IMR-90 (cell line): ENCODE results near the gene SPATA31D3. TPM values are rescaled to one million over a fixed set of nuclear protein-coding genes. Genes with fewer than 3 reads are reported as not detected.

Experiments used
- ATAC-seq: fragments of 200-7000 bp; cut with Tn5 transposase; 2 replicates; pipeline ENCODE4 v1.9.1; 2020; ENCODE audit warnings: low read depth, mild to moderate bottlenecking, moderate library complexity
- BruUV-seq: library from RNA; stranded (reverse); fragments of 400-500 nt; replicated peaks from 2 replicates; lab custom pipeline; 2021; lab: Mats Ljungman, UMichigan
- CTCF ChIA-PET: fragments of 300-600 bp; formaldehyde crosslinking; extraction: SDS; loops from one replicate; lab custom pipeline; 2021; ENCODE audit warnings: antibody characterized with exemption; lab: Yijun Ruan, JAX
- POLR2A ChIA-PET: fragments of 300-600 bp; sonication (Branson Sonifier 250); formaldehyde crosslinking; loops from one replicate; lab custom pipeline; 2022; ENCODE audit warnings: antibody characterized with exemption; ENCODE audit not compliant: unreplicated experiment; lab: Charles Lee
- DNase-seq: peaks from one replicate; pipeline ENCODE4 v3.0.0; 2013
- H2AFZ ChIP-seq: replicated peaks from 2 replicates; pipeline ENCODE3; 2013; ENCODE audit warnings: low read length, mild to moderate bottlenecking; ENCODE audit not compliant: poor library complexity
- H2AK5ac ChIP-seq: 2 replicates; pipeline ENCODE4 v1.6.1; 2013; ENCODE audit warnings: low read depth, low read length, inconsistent platforms
- H2AK9ac ChIP-seq: replicated peaks from 2 replicates; pipeline ENCODE3; 2013; ENCODE audit warnings: mild to moderate bottlenecking, low read depth, low read length, moderate library complexity; ENCODE audit not compliant: poor library complexity
- H2BK120ac ChIP-seq: 2 replicates; pipeline ENCODE4 v1.6.1; 2013; ENCODE audit warnings: low read depth, low read length, inconsistent platforms
- H2BK15ac ChIP-seq: 3 replicates; pipeline ENCODE4 v1.6.1; 2013; ENCODE audit warnings: low read depth, low read length, inconsistent platforms
- H2BK20ac ChIP-seq: 2 replicates; pipeline ENCODE4 v1.6.1; 2013; ENCODE audit warnings: low read depth, mild to moderate bottlenecking, inconsistent platforms, low read length, moderate library complexity
- H2BK5ac ChIP-seq: 2 replicates; pipeline ENCODE4 v1.6.1; 2013; ENCODE audit warnings: mild to moderate bottlenecking, low read depth, low read length, inconsistent platforms; ENCODE audit not compliant: poor library complexity, severe bottlenecking
- H3K14ac ChIP-seq: replicated peaks from 2 replicates; pipeline ENCODE4 v1.6.1; 2013; ENCODE audit warnings: low read depth, low read length, inconsistent platforms
- H3K18ac ChIP-seq: 2 replicates; pipeline ENCODE4 v1.6.1; 2013; ENCODE audit warnings: low read depth, low read length, control low read depth
- H3K23ac ChIP-seq: 2 replicates; pipeline ENCODE4 v1.6.1; 2013; ENCODE audit warnings: low read depth, low read length, inconsistent platforms
- H3K27ac ChIP-seq: 2 replicates; pipeline ENCODE4 v1.5.1; 2013; ENCODE audit warnings: mild to moderate bottlenecking, control low read depth, low read length; ENCODE audit not compliant: insufficient read depth
- H3K27me3 ChIP-seq: 2 replicates; pipeline ENCODE4 v1.6.1; 2013; ENCODE audit warnings: low read length; ENCODE audit not compliant: control insufficient read depth, insufficient read depth
- H3K36me3 ChIP-seq: 2 replicates; pipeline ENCODE4 v1.6.1; 2013; ENCODE audit warnings: low read length, mixed read lengths; ENCODE audit not compliant: control insufficient read depth, insufficient read depth
- H3K4ac ChIP-seq: 2 replicates; pipeline ENCODE4 v1.6.1; 2013; ENCODE audit warnings: low read depth, low read length, inconsistent platforms
- H3K4me1 ChIP-seq: 2 replicates; pipeline ENCODE4 v1.6.1; 2013; ENCODE audit warnings: low read length, mixed read lengths; ENCODE audit not compliant: control insufficient read depth, insufficient read depth
- H3K4me2 ChIP-seq: 2 replicates; pipeline ENCODE4 v1.6.1; 2013; ENCODE audit warnings: low read depth, mild to moderate bottlenecking, control low read depth, low read length, moderate library complexity
- H3K4me3 ChIP-seq: 2 replicates; pipeline ENCODE4 v1.5.1; 2013; ENCODE audit warnings: low read depth, mild to moderate bottlenecking, control low read depth, low read length, moderate library complexity; ENCODE audit not compliant: insufficient read depth
- H3K56ac ChIP-seq: 2 replicates; pipeline ENCODE4 v1.6.1; 2013; ENCODE audit warnings: low read length, inconsistent platforms; ENCODE audit not compliant: insufficient read depth; ENCODE audit errors: extremely low read depth
- H3K79me1 ChIP-seq, 2 experiments: 2 replicates each; pipeline ENCODE4 v1.6.1; 2013; ENCODE audit warnings: low read length in 2 of 2, inconsistent platforms in 1 of 2, low read depth in 1 of 2
- H3K9ac ChIP-seq: 2 replicates; pipeline ENCODE4 v1.6.1; 2013; ENCODE audit warnings: low read depth, low read length, control low read depth
- H3K9me1 ChIP-seq: 2 replicates; pipeline ENCODE4 v1.6.1; 2013; ENCODE audit warnings: low read length, inconsistent platforms; ENCODE audit not compliant: insufficient read depth
- H3K9me3 ChIP-seq: 2 replicates; pipeline ENCODE4 v1.6.1; 2013; ENCODE audit warnings: low read length; ENCODE audit not compliant: control insufficient read depth, insufficient read depth
- H4K20me1 ChIP-seq: 2 replicates; pipeline ENCODE4 v1.6.1; 2013; ENCODE audit warnings: low read length, inconsistent platforms; ENCODE audit not compliant: insufficient read depth
- H4K5ac ChIP-seq: 2 replicates; pipeline ENCODE4 v1.6.1; 2013; ENCODE audit warnings: mild to moderate bottlenecking, low read depth, low read length, control low read depth
- H4K8ac ChIP-seq, 2 experiments: 2 replicates each; pipeline ENCODE4 v1.6.1; 2013; ENCODE audit warnings: low read depth in 2 of 2, low read length in 2 of 2, control low read depth in 1 of 2, inconsistent platforms in 1 of 2
- H4K91ac ChIP-seq: 2 replicates; pipeline ENCODE4 v1.6.1; 2013; ENCODE audit warnings: low read depth, low read length, inconsistent platforms; ENCODE audit not compliant: insufficient read depth
- BHLHE40 ChIP-seq: fragments of 150-350 bp; IDR thresholded peaks from 2 replicates; pipeline ENCODE4 v1.6.1; 2016; ENCODE audit warnings: mild to moderate bottlenecking, low read depth, low read length
- CEBPB ChIP-seq: IDR thresholded peaks from 2 replicates; pipeline ENCODE4 v1.6.1; 2012; ENCODE audit warnings: low read depth, low read length, improper control_type of control experiment
- CHD1 ChIP-seq: IDR thresholded peaks from 2 replicates; pipeline ENCODE4 v1.6.1; 2012; ENCODE audit warnings: low read depth, low read length, improper control_type of control experiment
- CTCF ChIP-seq: conservative IDR thresholded peaks from 2 replicates; pipeline ENCODE4 v1.5.1; 2012; ENCODE audit warnings: mild to moderate bottlenecking, low read depth, low read length, improper control_type of control experiment
- ELK1 ChIP-seq: fragments of 150-350 bp; IDR thresholded peaks from 2 replicates; pipeline ENCODE4 v1.6.1; 2016; ENCODE audit warnings: low read depth, mild to moderate bottlenecking, low read length, moderate library complexity, borderline replicate concordance
- FOS ChIP-seq: fragments of 150-350 bp; IDR thresholded peaks from 2 replicates; pipeline ENCODE4 v1.6.1; 2016; ENCODE audit warnings: low read depth, low read length
- MAZ ChIP-seq: IDR thresholded peaks from 2 replicates; pipeline ENCODE4 v1.6.1; 2012; ENCODE audit warnings: low read depth, mild to moderate bottlenecking, low read length, improper control_type of control experiment, moderate library complexity, borderline replicate concordance
- MXI1 ChIP-seq: IDR thresholded peaks from 2 replicates; pipeline ENCODE4 v1.6.1; 2012; ENCODE audit warnings: low read depth, mild to moderate bottlenecking, low read length, moderate library complexity, borderline replicate concordance
- NFE2L2 ChIP-seq: fragments of 150-350 bp; IDR thresholded peaks from 2 replicates; pipeline ENCODE4 v1.6.1; 2016; ENCODE audit warnings: low read depth, mild to moderate bottlenecking, low read length
- POLR2A ChIP-seq: IDR thresholded peaks from 2 replicates; pipeline ENCODE4 v1.6.1; 2012; ENCODE audit warnings: mild to moderate bottlenecking, low read depth, low read length
- RAD21 ChIP-seq: IDR thresholded peaks from 2 replicates; pipeline ENCODE4 v1.6.1; 2012; ENCODE audit warnings: low read length, improper control_type of control experiment
- RCOR1 ChIP-seq: IDR thresholded peaks from 2 replicates; pipeline ENCODE4 v1.6.1; 2012; ENCODE audit warnings: mild to moderate bottlenecking, low read length, improper control_type of control experiment; ENCODE audit not compliant: insufficient replicate concordance
- RFX5 ChIP-seq: IDR thresholded peaks from 2 replicates; pipeline ENCODE4 v1.8.0; 2012; ENCODE audit warnings: low read depth, mild to moderate bottlenecking, low read length, moderate library complexity
- SMC3 ChIP-seq: fragments of 150-350 bp; IDR thresholded peaks from 2 replicates; pipeline ENCODE4 v1.6.1; 2016; ENCODE audit warnings: low read depth, mild to moderate bottlenecking, antibody characterized with exemption, low read length, moderate library complexity
- USF2 ChIP-seq: fragments of 150-350 bp; IDR thresholded peaks from 2 replicates; pipeline ENCODE4 v1.6.1; 2017; ENCODE audit warnings: mild to moderate bottlenecking, antibody characterized with exemption, low read length, low read depth
- WGBS, 2 experiments: methylation state at CpG; one replicate each; pipeline versions ENCODE4 v1.1.5 to v1.1.7; 2013; ENCODE audit warnings: missing lambda C conversion rate in 2 of 2; ENCODE audit not compliant: insufficient read length in 1 of 2; ENCODE audit errors: extremely low coverage in 2 of 2; 5-methylcytosine and 5-hydroxymethylcytosine counted together
- dilution Hi-C: fragments of 300-500 bp; cut with HindIII; formaldehyde crosslinking; loops from one replicate; pipeline ENCODE4 v1.14.3; 2018; ENCODE audit warnings: low sequenced_read_pairs; ENCODE audit not compliant: unreplicated experiment
- in situ Hi-C: fragments of 300-500 bp; cut with MboI; formaldehyde crosslinking; loops from 3 replicates; pipeline ENCODE4 v1.14.3; 2019; ENCODE audit warnings: low sequenced_read_pairs, inconsistent platforms, mixed read lengths
- intact Hi-C: fragments of 100-400 bp; cut with micrococcal nuclease; formaldehyde crosslinking; loops from 2 replicates; pipeline ENCODE4 v1.10.0; 2022
- polyA plus RNA-seq, 3 experiments: library from polyadenylated mRNA; depleted of rRNA; stranded (reverse); fragments of >200 nt; gene quantifications; 2 replicates each; pipeline ENCODE4 v1.2.3, GENCODE V29; 2012; ENCODE audit warnings: low replicate concordance in 1 of 3
- total RNA-seq: library from RNA; depleted of rRNA; stranded (reverse); fragments of >200 nt; gene quantifications from 2 replicates; pipeline ENCODE4 v1.2.3, GENCODE V29; 2012

SPATA31D3 gene
- total and polyA plus RNA-seq, 2 of the 4 experiments (the other 2 are of a cell fraction): not detected

GRCh38 chr9:81984928-81985327 is 41.6 kb downstream of the SPATA31D3 start:
- ATAC-seq: no peak; the same call in 1 of the 2 replicates

More at GRCh38 chr9:81984928-81985327, 41.6 kb downstream of the SPATA31D3 start:
- Histone ChIP-seq H3K4me1 (peaks cover 1% of the 10 kb centered on the region; the same call in 1 of the 2 replicates), H3K4me2 (no peak overlapping the region; the same call in 1 of the 2 replicates), H4K5ac (no peak overlapping the region), H3K23ac (no peak overlapping the region), H2BK15ac (no peak overlapping the region), H3K9me3 (no peaks in the 10 kb centered on the region), H3K56ac (no peak overlapping the region), H2AK9ac (no peak overlapping the region), H3K27ac (no peak overlapping the region), H3K79me1 (no peaks in the 10 kb centered on the region), H3K9me1 (no peaks in the 10 kb centered on the region), H4K8ac (no peak overlapping the region), H2BK120ac (no peak overlapping the region), H2BK5ac (no peak overlapping the region), H2AFZ (no peak overlapping the region), H3K18ac (no peak overlapping the region), H3K9ac (no peak overlapping the region), H4K20me1 (no peaks in the 10 kb centered on the region), H3K36me3 (no peaks in the 10 kb centered on the region), H3K4me3 (no peak overlapping the region), H2BK20ac (no peak overlapping the region), H3K4ac (no peak overlapping the region), H3K14ac (no peak overlapping the region), H4K91ac (no peak overlapping the region), H2AK5ac (no peak overlapping the region), H3K27me3 (peaks cover 2% of the 10 kb centered on the region; the same call in 1 of the 2 replicates)
- BruUV-seq: no TSS peak
- CTCF ChIA-PET: no interaction called here
- dilution Hi-C loops: no loop called here
- in situ Hi-C loops: no loop called here
- WGBS, 2 experiments: no CpG with 5 or more reads among the region's 6 CpGs
- DNase-seq: peak; percentile 53
- POLR2A ChIA-PET: no interaction called here
- intact Hi-C loops: loop anchor here (5.0 kb wide), 1 partner anchor 472 kb away; no protein-coding TSS in a partner anchor
- TF ChIP-seq NFE2L2 (no peak), MAZ (no peak), RAD21 (no peak), SMC3 (no peak), CHD1 (no peak), BHLHE40 (no peak), RCOR1 (no peak), ELK1 (no peak), RFX5 (no peak), FOS (no peak), USF2 (no peak), POLR2A (no peak), CTCF (no peak), CEBPB (no peak), MXI1 (no peak)
